GM21528 (cell line): ENCODE measurements around the gene GPNMB.
A peak's percentile ranks its signal among the peaks of the same experiment; 100 is the strongest.
"Not testable (repeated sequence)": the region's sequence is repeated elsewhere in the genome, so short reads cannot be mapped to it uniquely, and the experiment has no call there.

ENCODE experiments used
- ATAC-seq: cut with Tn5 transposase; IDR thresholded peaks from one replicate; pipeline ENCODE4 v1.9.1; 2021; ENCODE audit warnings: mild to moderate bottlenecking, moderate library complexity; ENCODE audit not compliant: unreplicated experiment, low FRiP score

GPNMB gene

DNA sequence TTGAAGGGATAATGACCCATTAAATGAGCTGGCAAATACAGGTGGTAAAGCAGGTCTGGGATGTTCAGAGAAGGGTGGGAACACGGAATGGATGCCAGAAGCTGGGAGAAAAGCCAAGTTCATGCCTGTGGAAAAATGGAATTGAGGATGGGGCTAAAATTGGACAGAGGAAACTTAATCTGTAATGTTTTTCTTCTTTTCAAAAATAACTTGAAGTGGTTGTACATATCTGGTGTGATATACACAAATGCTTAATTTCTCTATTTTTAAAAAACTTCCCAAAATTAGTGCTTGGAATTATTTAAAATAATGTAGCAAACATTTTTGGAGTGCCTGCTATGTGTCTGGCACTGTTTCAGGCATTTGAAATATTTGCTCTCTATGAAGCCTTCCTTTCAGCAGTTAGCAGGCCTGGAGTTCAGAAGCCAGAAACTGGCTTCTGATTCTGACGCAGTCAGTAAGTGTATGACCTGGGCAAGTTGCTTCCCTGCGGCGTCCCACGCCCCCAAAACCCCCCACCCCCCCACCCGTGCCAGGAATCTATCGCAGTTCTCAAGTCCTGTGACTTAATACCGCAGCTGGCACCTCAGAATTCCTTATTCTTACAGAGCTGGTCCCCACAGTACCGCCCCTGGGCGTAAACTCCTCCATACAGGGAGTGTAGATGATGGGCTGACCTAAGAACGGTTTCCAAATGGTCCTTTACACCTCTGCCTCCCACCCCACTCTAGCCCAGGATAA lies 51.7 kb downstream of the GPNMB start:
- ATAC-seq: no peak

DNA sequence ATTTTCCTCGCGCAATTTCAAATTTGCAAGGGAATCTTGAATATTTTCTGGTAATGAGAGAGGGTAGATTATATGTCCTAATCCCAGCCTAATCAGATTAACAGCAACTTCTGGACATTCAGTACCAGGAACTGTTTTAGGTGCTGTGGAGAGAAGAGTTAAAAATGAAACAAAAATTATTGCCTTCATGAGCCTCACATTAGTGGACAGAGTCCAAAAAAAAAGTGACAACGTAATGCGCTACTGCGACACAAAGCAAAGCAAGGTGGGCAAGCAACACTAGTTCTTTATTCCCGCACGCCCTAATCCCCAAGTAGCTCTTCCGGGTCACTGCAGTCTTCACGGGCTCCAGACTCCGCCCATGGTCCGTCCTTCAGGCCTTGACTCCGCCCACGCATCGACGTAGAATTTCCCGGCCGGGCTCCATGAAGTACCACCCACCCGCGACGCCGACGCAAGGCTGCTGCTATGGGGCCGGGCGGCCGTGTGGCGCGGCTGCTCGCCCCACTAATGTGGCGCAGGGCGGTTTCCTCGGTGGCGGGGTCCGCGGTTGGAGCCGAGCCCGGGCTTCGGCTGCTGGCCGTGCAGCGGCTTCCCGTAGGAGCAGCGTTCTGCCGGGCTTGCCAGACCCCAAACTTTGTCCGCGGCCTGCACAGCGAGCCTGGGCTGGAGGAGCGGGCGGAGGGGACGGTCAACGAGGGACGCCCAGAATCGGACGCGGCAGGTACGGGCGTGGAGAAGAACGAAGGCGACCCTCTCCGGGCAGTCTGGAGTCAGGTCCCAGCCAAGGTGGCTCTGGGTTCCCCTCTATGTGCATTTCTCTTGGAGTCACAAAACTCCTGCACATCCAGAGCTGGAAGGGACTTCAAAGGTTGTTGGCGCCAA lies 52.6 kb downstream of the GPNMB start, which contains the start of gene MALSU1:
Gene MALSU1 (plus strand): TSS at position 455 of the 885 bp plus-strand sequence. CDS start 14 bp downstream, at position 469.
- ATAC-seq: peak; percentile 100

DNA sequence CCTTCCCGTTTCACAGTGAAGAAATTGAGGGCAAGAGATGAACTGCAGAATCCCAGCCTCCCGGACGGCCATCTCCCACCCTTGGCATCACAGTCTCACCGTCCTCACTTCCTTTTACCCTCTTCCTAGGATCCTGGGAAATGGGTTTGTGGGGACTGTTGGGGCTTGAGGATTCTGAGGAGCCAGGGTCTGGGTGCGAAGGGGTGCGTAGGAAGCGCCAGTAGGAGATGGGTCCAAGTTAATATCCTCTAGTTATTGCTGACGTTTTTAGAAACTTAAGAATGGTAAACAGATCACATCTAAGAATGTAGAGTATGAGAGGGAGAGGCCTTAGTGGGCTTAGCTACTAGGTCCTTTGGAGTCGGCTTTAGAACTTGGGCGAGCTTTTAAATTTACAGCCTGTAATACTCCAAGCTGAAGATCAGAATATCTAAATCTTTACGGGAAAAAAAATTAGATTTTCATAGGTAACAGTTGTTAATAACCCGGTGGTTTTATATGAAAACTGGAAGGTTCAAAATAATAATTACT lies 53.3 kb downstream of the GPNMB start:
- ATAC-seq: peak; percentile 11

DNA sequence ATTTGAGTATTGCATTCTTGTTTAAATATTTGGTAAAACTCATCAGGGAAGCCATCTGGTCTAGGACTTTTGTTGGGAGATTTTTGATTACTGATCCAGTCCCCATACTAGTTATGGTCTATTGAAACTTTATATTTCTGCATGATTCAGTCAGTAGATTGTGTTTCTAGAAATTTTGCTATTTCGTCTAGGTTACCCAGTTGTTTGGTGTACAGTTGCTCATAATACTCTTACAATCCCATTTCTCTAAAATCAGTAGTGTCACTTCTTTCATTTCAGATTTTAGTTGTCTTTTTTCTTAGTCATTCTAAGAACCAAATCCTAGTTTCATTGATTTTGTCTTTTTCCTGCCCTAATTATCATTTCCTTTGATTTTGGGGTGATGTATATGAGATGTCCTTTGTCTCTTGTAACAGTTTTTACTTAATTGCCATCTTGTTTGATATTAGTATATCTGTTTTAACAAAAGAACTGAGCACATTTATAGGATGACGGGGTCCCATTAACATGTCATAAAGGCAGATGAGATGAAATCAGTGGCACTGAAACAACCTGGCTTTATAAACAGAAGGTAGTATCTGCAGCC lies 60.5 kb downstream of the GPNMB start:
- ATAC-seq: no peak

DNA sequence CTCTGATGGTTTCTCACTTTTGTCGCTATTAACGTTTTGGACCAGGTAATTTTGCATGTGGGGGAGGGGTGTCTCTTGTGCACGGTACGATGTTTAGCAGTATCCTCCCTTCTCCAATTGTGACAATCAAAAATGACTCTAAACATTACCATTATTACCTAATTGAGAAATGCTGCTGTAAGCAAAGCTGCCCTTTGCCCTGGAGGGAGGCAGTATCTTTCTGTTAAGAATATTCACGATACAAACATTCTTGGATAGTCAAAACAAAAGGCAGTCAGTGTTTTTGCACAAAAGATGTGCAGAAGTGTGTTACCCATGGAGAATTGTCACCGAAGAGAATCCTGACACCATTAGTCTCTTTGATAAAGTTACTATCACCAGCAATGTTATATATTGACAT lies 62.2 kb downstream of the GPNMB start:
- no peak for ATAC-seq

DNA sequence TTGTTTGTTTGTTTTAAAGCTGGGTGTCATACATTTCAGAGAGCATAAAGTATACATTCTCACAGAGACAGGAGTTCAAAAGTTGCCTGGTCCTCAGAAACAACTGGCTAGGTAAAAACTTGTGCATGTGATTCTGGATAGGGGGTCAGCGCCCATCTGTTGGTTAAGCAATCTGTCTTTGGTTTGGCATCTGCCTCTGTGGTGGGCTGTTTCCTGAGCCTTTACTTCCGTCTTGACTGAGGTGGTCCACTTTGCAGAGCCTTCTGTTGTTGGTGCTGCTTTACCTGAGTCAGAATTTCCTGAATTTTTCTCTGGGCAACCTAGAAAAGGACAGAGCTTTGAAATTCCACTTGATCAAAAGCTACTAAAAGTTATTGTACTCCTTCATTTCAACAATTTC lies 65.6 kb downstream of the GPNMB start:
- not testable (repeated sequence) for ATAC-seq

DNA sequence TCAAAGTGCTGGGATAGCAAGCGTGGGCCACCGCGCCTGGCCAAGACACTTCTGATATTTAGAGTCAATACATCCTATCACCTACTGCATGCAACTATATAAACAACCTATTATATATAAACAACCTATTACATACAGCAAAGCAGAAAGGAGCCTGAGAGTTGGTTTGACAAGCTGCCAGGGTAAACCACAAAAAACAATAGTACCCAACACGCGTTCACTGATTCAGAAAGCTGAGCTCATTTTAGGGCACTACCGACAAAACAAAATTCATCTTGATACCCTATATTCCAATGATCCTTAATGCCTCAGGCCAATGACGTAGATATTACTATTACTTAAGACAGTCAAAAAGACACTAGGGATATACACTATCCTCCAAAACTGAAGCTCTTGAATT lies 68.8 kb downstream of the GPNMB start:
- no peak for ATAC-seq
